Iris pigment epithelial cell (primary cell): ENCODE measurements around the gene GNG7.

Experiments
- DNase-seq: peaks from one replicate; pipeline ENCODE4 v3.0.0-alpha.2; 2011; ENCODE audit warnings: low read depth

The GNG7 gene

GRCh38 chr19:2702170-2703076 lies at the start of gene GNG7:
Gene GNG7 (minus strand): TSS chr19:2702694. CDS start chr19:2520688, 182,006 bp downstream.
- DNase-seq: peak; percentile 75

DNA sequence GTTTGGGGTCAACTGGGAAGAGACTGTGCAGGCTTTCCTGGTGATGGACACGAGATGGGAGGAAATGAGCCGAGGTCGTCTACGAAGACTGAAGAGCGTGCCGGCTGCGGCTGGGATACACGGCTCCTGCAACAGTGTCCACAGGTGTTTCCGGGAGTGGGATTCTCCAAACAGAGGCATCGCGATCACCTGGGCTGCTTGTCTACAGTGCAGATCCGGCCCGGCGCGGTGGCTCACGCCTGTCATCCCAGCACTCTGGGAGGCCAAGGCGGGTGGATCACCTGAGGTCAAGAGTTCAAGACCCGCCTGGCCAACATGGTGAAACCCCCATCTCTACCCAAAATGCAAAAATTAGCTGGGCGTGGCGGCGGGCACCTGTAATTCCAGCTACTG lies 48.9 kb upstream of the GNG7 start:
- no peak for DNase-seq

DNA sequence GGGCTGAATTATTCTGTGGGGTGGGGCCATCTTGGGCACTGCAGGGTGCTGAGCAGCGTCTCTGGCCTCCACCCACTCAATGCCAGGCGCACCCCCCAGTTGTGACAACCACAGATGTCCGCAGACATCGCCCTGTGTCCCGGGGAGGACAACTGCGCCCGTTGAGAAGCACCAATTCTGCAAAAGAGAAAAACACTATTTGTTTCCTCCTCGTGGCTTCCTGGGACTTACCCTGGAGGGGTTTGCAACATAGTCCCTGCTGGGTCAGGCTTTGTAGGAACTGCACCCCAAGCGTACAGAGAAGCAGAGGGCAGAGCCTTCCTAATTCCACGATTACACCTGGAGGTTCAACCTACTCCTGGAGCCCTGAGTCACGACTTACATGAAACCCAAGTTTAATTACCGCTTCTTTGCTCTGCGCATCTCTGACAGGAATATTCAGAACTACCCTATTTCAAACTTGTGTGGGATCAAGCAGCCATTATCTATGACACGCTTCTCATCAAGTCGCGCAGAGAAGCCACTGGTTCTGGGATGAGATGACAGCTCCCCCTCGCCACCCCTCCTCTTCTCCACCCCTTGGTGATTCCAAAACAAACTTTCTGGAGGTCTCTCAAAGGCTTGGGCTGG lies 48.4 kb upstream of the GNG7 start:
- no peak for DNase-seq

GRCh38 chr19:2747349-2747748 lies 44.9 kb upstream of the GNG7 start:
- DNase-seq: no peak

DNA sequence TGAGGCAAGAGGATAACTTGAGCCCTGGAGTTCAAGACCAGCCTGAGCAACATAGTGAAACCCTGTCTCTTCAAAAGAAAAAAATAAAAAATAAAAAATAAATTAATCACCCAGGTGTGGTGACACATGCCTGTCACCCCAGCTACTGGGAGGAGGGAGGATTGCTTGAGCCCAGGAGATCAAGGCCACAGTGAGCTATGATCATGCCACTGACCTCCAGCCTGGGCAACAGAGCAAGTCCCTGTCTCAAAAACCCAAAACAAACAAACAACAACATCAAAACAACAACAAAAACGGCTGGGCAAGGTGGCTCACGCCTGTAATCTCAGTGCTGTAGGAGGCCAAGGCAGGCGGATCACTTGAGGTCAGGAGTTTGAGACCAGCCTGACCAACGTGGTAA lies 41.6 kb upstream of the GNG7 start:
- DNase-seq: no peak

GRCh38 chr19:2743099-2743498 lies 40.6 kb upstream of the GNG7 start:
- no peak for DNase-seq

DNA sequence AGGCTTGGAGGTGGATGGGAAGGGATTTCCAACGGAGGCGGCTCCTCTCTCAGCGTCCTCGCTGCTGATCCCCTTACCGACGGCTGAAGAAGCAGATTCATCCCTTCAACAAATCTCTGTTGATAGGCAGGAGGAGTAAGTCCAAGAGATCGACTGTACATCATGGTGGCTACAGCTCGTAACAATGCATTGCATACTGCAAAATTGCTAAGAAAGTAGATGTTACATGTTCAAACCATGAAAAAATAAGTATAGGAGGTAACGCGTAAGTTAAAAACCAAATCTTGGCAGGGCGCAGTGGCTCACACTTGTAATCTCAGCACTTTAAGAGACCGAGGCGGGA lies 37.8 kb upstream of the GNG7 start:
- no peak for DNase-seq

DNA sequence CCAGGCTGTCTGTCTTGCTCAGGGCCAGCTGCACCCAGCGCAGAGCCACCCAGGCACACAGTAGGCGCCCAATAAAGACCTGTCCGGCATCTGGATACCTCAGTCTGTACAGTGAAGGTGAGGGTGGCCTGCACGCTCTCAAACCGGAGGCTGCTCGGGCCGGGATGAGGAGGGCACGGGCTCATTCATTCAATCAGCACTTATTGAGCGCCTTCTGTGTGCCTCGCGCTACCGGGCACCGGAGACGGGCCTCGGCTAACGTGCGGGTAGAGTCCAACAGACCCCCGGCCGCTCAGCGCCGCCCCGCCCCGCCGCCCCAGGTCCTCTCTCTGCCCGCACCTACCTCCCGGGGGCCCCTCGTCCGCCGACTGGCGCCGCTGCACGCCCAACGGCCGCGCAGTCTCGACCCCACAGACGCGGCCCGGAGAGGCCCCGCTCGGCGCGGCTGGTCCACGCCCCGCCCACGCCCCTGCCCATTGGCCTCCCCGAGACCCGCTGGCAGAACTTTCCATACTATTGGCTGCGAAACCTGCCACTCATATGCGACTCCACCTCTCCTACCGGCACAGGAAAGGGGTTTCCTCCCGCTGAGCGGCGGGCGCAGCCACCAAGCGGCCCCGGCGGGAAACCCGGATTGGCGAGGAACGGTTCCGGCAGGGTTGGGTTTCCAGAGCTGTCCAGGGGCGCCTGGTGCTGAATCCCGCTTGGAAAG lies 37.3 kb upstream of the GNG7 start, which contains the start of gene SLC39A3:
Gene SLC39A3 (minus strand): TSS at position 416 of the 712 bp plus-strand sequence. CDS start 2,760 bp downstream, outside the sequence.
- peak; percentile 98 for DNase-seq

- DNase-seq: no peak
Observed at GRCh38 chr19:2736550-2737190, 34.2 kb upstream of the GNG7 start.

GRCh38 chr19:2735374-2735773 lies 32.9 kb upstream of the GNG7 start:
- no peak for DNase-seq

DNA sequence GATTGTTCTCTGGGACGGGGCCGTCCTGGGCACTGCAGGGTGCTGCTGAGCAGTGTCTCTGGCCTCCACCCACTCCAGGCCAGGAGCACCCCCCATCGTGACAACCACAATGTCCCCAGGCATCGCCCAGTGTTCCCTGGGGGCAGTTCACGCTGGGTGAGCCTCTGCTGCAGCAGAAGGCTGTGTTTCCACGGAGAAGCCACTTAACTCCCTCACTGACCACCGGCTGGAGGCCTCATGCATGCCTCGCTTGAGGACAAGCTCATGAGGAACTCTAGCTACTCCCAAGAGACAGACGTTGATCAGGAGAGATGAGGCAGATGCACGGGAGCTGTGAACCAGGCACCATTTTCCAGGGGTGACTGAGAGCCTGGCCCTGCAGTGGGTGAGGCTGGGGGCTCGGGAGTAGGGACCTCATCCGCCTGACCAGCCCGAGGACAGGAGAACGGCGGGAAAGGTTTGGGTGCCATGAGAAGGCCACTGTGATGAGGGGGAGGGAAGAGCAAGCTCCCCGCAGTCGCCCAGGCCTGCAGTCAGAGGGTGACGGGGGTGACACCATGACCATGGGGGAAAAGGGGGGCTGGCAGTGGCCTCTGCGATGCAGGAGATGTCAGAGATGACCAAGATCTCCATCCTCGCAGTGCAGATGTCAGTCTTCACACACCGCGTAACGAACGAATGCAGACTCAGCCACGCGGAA lies 32.2 kb upstream of the GNG7 start:
- no peak for DNase-seq

DNA sequence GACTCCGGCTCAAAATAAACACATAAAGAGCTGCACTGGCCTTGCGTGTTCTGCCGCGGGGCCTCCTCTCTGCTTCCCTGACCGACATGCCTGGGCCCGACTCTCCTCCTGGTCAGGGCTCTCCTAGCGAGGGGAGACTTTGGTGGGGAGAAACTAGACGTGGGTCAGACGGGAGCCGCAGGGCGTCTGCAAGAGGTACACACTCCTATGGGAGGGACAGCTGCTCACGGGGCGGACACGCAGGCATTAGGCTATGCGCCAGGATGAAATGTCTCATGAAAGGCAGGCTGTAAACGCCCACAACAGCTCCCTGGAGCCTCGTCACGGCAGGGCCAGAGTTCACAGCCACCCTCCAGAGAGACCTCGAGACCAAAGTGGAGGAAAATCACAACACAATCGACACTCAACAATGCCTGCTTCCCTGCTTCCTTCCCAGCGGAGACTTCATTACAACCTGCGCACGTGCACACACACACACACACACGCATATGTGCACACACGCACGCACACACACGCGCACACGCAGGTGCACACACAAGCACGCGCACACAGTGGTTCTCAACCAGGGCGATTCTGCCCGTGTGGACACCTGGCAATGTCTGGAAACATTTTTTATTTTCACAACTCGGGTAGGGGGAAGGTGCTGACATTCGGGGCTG lies 31.6 kb upstream of the GNG7 start:
- no peak for DNase-seq

DNA sequence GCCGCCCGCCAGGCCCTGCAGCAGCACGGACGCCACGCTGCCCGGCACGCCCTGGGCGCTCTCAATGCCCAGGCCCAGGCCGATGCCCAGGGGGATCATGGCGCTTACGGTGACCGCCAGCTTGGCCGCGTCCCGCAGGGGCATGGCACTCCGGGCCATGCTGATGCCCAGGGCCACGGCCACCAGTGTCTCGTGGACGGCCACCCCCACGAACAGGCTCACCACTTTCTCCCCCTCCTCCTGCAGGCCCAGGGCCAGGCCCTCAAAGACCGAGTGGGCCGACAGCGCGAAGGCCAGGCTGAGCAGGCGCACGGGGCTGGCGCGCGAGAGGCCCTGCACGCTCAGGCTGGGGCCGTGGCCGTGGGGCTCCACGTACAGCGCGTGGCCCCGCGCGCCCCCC lies 30.4 kb upstream of the GNG7 start:
- DNase-seq: no peak

DNA sequence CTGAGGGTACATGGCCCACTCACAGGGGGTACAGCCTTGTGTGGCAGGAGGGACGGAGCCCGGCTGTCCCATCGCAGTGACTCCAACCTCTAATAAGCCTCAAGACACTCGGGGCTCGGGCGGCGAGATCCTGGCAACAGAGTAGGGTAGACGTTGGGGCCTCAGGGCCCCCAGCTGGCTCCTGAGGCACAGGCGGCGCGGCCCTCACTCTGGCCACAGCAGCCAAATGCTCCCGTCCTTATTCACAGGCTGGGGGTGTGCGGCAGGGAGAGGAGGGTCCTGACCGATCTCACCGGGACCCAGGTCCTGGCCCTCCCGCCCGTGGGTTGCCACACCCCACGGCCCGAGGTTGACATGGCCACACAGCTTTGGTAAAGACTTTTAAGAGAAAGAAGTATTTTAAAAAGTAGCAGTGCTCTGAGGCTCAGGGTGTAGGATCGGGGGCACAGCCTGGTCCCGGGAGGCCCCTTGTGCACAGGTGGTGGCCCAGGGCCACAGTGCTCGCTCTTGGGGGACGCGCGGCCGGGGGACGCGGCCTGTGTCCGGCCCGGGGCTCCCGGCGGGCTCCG lies 29.7 kb upstream of the GNG7 start:
- no peak for DNase-seq

DNA sequence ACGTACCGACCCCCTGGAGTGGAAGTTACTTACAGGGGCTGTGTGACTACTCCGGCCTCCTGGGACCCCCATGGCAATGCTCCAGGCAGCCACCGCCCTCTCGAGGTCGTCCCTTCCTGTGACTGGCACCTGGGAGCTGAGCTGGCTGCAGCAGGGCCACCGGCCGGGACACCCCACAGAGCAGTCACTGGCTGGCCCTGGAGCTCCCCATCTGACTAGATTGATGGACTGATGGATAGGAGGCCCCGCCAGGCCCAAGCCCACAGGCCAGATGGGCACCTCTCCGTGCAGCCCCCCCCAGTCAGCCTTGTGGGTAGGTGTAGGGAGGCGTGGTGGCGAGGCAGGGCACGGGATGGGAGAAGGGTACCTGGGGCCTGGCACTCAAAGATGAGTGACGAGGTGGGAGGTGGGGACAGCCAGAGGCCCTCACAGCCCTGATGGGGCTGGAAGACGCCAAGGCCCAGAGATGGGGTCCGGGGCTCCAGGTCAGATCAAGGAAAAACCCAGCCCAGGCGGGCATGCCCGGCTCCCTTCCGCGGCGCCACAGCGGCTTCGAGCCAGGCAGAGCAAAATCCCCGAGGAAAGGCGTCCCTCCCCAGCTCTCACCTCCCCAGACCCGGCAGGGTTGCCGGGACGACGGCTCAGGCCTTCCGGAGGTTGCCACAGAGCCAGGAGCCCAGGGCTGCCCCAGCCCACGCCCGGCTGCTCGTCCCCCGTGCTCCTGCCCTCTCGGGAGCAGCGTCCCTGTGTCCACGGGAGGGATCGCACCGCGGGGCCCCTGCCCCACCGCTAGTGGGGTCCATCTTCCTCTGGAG lies 28.9 kb upstream of the GNG7 start:
- no peak for DNase-seq

DNA sequence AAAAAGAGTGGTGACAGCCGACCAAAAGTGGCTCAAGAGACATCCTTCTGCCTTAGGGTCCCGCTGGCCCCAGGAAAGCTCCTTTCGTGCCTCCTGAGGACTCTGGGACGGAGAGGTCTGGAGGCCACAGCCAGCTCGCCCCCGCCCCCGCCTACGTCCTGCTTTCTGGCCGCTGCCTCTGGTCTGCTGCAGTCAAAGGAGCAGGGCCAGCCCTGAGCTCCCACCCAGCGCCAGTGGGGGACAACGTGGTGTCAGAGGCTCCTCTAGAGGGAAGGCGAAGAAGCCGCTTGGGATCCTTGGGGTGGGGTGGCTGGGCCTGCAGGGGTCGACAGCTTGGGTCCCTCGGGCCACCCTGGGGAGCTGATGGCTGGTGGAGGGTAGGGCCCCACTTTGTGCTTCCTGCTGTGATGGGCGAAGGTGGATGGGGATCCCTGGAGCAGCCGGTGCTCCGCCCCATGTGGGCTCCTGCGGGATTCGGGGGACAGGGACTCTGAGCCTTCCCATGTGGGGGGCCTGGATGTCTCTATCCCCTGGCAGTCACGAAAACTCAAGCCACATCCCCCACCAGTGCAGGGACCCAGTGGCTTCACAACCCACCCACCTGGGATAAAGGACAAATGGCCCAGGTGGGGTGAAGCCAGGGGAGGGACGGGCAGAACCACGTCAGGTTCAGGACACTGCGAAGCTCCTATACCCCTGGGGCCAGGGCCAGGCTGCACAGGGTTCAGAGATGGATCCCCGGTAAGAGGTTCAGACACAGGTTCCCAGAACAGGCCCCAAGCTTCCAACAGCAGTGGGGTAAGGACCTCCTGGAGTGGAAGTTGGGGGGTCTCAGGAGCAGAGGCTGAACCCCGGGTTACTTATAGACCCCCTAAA lies 27.7 kb upstream of the GNG7 start:
- DNase-seq: no peak

- no peak for DNase-seq
Observed at GRCh38 chr19:2728783-2729387, 26.4 kb upstream of the GNG7 start.

- peak; percentile 4 for DNase-seq
Observed at GRCh38 chr19:2727640-2727944, 25.1 kb upstream of the GNG7 start.
